NB4 (cell line): ENCODE results near the gene SOCS7.
A peak's percentile ranks its signal among the peaks of the same experiment; 100 is the strongest.

Experiments used
- MAX ChIP-seq: IDR thresholded peaks from 2 replicates; pipeline ENCODE4 v1.6.1; 2011; ENCODE audit warnings: low read depth, low read length
- MYC ChIP-seq: IDR thresholded peaks from 2 replicates; pipeline ENCODE4 v1.6.1; 2011; ENCODE audit warnings: low read depth, low read length
- POLR2A ChIP-seq: IDR thresholded peaks from 2 replicates; pipeline ENCODE4 v1.6.1; 2011; ENCODE audit warnings: mild to moderate bottlenecking; ENCODE audit not compliant: insufficient read length; ENCODE audit errors: extremely low read depth
- TF ChIP-seq, protein P1 (sequence below): IDR thresholded peaks from one replicate; pipeline ENCODE4 v1.5.1; 2012; ENCODE audit warnings: low read depth, low read length

DNA sequence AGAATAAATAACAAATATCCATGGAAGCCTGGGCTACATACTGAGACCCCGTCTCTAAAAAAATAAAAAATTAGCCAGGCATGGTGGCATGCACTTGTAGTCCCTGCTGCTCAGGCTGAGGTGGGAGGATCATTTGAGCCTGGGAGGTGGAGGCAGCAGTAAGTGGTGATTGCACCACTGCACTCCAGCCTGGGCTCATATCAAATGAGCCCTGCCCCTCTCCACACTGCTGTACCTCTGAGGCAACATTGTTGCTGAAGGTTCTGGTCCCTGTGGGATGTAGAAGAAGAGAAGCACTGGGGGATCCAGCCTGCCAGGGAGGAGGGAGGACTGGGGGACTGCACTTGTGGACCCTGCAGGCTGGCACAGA, 65.2 kb downstream of the SOCS7 start:
- TF ChIP-seq, protein P1, sequence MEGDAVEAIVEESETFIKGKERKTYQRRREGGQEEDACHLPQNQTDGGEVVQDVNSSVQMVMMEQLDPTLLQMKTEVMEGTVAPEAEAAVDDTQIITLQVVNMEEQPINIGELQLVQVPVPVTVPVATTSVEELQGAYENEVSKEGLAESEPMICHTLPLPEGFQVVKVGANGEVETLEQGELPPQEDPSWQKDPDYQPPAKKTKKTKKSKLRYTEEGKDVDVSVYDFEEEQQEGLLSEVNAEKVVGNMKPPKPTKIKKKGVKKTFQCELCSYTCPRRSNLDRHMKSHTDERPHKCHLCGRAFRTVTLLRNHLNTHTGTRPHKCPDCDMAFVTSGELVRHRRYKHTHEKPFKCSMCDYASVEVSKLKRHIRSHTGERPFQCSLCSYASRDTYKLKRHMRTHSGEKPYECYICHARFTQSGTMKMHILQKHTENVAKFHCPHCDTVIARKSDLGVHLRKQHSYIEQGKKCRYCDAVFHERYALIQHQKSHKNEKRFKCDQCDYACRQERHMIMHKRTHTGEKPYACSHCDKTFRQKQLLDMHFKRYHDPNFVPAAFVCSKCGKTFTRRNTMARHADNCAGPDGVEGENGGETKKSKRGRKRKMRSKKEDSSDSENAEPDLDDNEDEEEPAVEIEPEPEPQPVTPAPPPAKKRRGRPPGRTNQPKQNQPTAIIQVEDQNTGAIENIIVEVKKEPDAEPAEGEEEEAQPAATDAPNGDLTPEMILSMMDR: no peak
- TF ChIP-seq POLR2A: no peak
- TF ChIP-seq MAX: no peak
- peak; percentile 35; the same call in 1 of the 2 replicates for TF ChIP-seq MYC
